ENCODE measurements around the gene MICAL1. TPM values are rescaled to one million over a fixed set of nuclear protein-coding genes. Genes with fewer than 3 reads are reported as not detected.

MICAL1 gene
- total RNA-seq, 3 donors from 2014 or later (not counting 1 experiment from before 2014, with no cell fraction given), result 72.4 to 102 (median 81.3) TPM

GRCh38 chr6:109460161-109460829 is 4.7 kb upstream of the MICAL1 start:
- WGBS (ENCODE audit: insufficient coverage), result 100% methylated on average over 1 of the region's 3 CpGs
- ATAC-seq (no peak), DNase-seq (no peak)
- Mint-ChIP-seq H3K4me3 (no peak overlapping the region), H3K27me3 (ENCODE audit: low read depth in 2 of 2) (no peaks in the 10 kb centered on the region), H3K27ac (peak overlapping the region in 1 of 2 donors; percentile 99), H3K4me1 (peaks cover 33 to 39% of the 10 kb centered on the region in 2 donors), H3K9me3 (no peaks in the 10 kb centered on the region), H3K36me3 (peaks cover 24% of the 10 kb centered on the region)
- Histone ChIP-seq H3K36me3 (ENCODE audit: control insufficient read depth, insufficient read depth, low read length) (peaks cover 38% of the 10 kb centered on the region), H3K9me3 (ENCODE audit: control insufficient read depth, insufficient read depth, low read length) (no peaks in the 10 kb centered on the region), H3K27me3 (ENCODE audit: control insufficient read depth, insufficient read depth, low read length) (no peaks in the 10 kb centered on the region), H3K4me3 (ENCODE audit: low read length) (no peak overlapping the region), H3K4me1 (ENCODE audit: control insufficient read depth, insufficient read depth, low read length) (peaks cover 33% of the 10 kb centered on the region), H3K27ac (ENCODE audit: low read length) (no peak overlapping the region)
- intact Hi-C loops (cut with micrococcal nuclease), result no loop called here
- no peak for TF ChIP-seq CTCF (IDR thresholded peaks at IDR 0.05)

- TF ChIP-seq CTCF (IDR thresholded peaks at IDR 0.05), result no peak
- no peaks in the 10 kb centered on the region for H3K9me3 Mint-ChIP-seq
- peak overlapping the region; percentile 27 to 99 for H3K27ac Mint-ChIP-seq
- H3K4me3 Mint-ChIP-seq, result no peak overlapping the region
- Histone ChIP-seq H3K4me3 (ENCODE audit: low read length) (no peak overlapping the region), H3K36me3 (ENCODE audit: control insufficient read depth, insufficient read depth, low read length) (peaks cover 26% of the 10 kb centered on the region), H3K27me3 (ENCODE audit: control insufficient read depth, insufficient read depth, low read length) (no peaks in the 10 kb centered on the region), H3K4me1 (ENCODE audit: control insufficient read depth, insufficient read depth, low read length) (peaks cover 41% of the 10 kb centered on the region), H3K27ac (ENCODE audit: low read length) (peak overlapping the region; percentile 63), H3K9me3 (ENCODE audit: control insufficient read depth, insufficient read depth, low read length) (no peaks in the 10 kb centered on the region)
- peak; percentile 42 to 75 for DNase-seq
- ATAC-seq, result peak; percentile 56 to 61 (median 58)
- 2% methylated on average over 5 of the region's 5 CpGs for WGBS (ENCODE audit: insufficient coverage)
- intact Hi-C loops (cut with micrococcal nuclease), result loop anchor here (2.0 to 10.0 kb wide), 2 partner anchors 24 to 236 kb away; partner anchors contain the start of genes AK9, FIG4 and ZBTB24
- no peaks in the 10 kb centered on the region for H3K27me3 Mint-ChIP-seq (ENCODE audit: low read depth in 2 of 2)
- H3K4me1 Mint-ChIP-seq, result peaks cover 47 to 48% of the 10 kb centered on the region in 2 donors
- peaks cover 15% of the 10 kb centered on the region for H3K36me3 Mint-ChIP-seq
Measured at GRCh38 chr6:109458774-109459531, 3.4 kb upstream of the MICAL1 start.

- no peak for ATAC-seq
- H3K9me3 Mint-ChIP-seq, result no peaks in the 10 kb centered on the region
- intact Hi-C loops (cut with micrococcal nuclease), result loop anchor here (10.0 kb wide), 1 partner anchor 237 kb away; the partner anchor contains the start of genes AK9 and FIG4
- Histone ChIP-seq H3K4me1 (ENCODE audit: control insufficient read depth, insufficient read depth, low read length) (peaks cover 55% of the 10 kb centered on the region), H3K36me3 (ENCODE audit: control insufficient read depth, insufficient read depth, low read length) (peaks cover 15% of the 10 kb centered on the region), H3K4me3 (ENCODE audit: low read length) (no peak overlapping the region), H3K27ac (ENCODE audit: low read length) (no peak overlapping the region), H3K27me3 (ENCODE audit: control insufficient read depth, insufficient read depth, low read length) (no peaks in the 10 kb centered on the region), H3K9me3 (ENCODE audit: control insufficient read depth, insufficient read depth, low read length) (no peaks in the 10 kb centered on the region)
- WGBS (ENCODE audit: insufficient coverage), result 91% methylated on average over 6 of the region's 6 CpGs
- H3K27ac Mint-ChIP-seq, result peak overlapping the region; percentile 27 to 99
- no peak for TF ChIP-seq CTCF (IDR thresholded peaks at IDR 0.05)
- H3K4me1 Mint-ChIP-seq, result peaks cover 50 to 51% of the 10 kb centered on the region in 2 donors
- peak overlapping the region; percentile 49 for H3K4me3 Mint-ChIP-seq
- H3K27me3 Mint-ChIP-seq (ENCODE audit: low read depth in 2 of 2), result no peaks in the 10 kb centered on the region
- no peak for DNase-seq
- H3K36me3 Mint-ChIP-seq, result peaks cover 10% of the 10 kb centered on the region
Measured at GRCh38 chr6:109457562-109457996, 2.0 kb upstream of the MICAL1 start.
